NCI-H2196 (cell line): ENCODE data around the gene ALOX5AP.

Experiments used
- DNase-seq: peaks from one replicate; lab custom pipeline; 2025; ENCODE audit not compliant: unreplicated experiment; lab: John Stamatoyannopoulos, UW

ALOX5AP gene

DNA sequence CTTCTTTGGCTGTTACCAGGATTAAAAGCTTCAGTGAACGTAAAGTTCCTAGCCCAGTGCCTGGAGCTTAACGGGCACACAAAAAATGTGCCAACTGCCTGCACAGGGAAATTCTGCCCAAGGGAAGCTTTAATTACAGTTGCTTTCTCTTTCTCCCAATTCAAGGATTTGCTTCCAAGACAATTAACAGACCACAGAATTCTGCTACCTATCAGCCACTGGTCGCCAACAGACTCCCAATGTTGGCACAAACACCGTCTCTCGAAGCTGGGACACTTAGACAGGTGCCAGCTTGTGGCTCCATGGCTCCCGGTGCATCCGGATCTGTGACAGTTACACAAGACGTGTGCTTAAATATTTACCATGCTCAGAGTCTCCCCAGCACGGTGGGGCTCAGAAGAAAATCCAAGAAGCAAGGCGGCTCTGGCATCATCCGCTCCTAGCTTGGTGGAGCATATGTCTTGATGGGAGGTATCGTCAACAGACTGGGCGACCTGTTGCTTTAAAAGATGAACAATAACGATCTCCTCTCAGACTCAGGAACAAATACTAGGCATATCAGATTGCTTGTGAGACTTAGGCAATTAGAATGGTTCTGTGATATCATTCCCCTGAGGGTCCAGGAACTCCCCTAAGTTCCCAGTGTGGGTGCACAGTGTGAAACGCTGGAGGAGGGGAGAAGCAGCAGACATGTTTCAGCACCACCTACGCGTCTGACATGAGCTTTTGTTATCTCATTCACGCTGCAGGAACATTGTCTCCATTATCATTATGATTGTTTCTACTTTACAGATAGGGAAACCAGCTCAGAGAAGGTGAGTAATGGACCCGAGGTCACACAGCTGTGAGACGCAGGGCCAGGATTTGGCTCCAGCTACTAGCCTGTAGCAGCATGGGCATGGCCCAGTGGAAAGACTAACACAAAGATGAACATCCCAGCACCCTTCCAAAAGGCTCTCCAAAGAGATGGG lies 61.6 kb downstream of the ALOX5AP start:
- DNase-seq, result no peak

DNA sequence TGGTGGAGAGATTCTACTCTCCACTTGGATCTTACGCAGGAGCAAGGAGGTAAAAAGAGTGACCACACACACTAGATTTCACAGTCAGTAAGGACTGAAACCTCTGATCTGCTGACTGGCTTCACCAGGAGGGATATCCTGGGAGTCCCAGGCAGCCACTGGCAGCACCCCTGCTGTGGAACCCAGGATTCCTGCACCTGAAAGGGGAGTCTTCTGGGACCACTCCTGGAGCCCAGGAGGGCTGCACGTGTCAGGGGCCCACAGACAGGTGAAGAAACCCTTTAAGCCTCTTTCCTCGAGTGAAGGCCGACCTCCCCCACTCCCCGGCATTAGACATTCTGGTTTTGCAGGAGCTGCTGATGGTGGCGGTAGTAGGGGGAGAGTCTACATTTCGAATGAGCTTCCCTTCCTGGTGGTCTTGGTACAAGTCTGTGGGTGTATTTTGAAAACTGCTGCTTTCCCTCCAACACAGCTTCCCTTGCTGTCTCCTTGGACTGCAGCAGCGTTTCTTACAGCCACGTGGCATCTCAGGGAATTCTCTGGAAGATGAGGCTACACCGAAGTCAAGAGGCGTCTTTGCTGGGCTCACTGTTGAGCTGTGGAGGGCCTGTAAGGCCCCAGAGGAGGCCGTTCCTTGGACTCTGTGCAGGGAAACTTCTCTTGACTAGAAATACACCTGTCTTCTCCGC lies 62.6 kb downstream of the ALOX5AP start:
- no peak for DNase-seq

- no peak for DNase-seq
Measured at GRCh38 chr13:30798776-30799355, 63.5 kb downstream of the ALOX5AP start.

GRCh38 chr13:30799356-30799824 lies 64.0 kb downstream of the ALOX5AP start:
- DNase-seq, result no peak

- no peak for DNase-seq
Measured at GRCh38 chr13:30800107-30800506, 64.8 kb downstream of the ALOX5AP start.

GRCh38 chr13:30802501-30802900 lies 67.2 kb downstream of the ALOX5AP start:
- no peak for DNase-seq

DNA sequence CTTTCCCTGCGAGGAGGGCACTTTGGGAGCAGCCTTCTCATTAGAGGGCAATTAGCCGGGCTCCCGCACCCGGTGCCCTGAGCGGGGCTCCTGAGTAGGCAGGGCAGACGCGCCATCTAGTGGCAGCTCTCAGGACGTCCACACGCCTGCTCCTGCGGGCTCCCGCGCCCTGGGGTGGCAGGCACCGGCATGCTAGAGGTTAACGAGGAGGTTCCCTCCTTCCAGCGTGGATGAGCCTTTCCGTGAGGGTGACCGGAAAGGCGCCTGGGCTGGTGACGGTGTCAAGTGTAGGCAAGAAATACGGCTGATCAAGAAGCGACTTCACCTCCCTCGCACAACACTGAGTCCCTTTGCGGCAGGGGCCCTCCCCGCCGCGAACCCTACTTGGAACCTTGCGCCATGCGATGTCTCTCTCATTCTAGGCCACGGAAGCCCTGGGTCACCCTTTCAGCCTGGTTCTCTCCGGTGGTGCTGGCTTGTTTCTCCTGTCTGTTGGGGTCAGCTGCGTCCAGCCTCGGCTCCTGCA lies 67.7 kb downstream of the ALOX5AP start:
- DNase-seq, result peak; percentile 63

- DNase-seq, result no peak
Measured at GRCh38 chr13:30803749-30804148, 68.4 kb downstream of the ALOX5AP start.

DNA sequence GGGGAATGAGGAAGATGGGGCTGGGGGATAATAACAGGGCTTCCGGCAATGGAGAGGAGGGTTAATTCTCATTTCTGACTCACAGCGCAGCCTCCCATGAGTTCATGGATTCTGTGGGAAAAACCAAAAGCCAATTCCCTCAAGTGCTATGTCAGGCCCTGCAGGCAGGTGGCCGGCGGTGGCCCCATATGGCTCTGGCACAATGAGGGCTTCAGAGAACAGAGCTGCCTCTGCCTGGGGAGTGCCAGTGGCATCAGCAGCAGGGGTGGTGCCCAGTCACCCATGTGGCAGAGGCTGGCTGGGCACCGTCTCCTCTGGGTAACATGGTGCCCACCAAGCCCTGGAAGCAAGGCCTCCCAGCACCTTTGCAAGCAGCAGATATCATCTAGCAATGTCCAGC lies 69.1 kb downstream of the ALOX5AP start:
- DNase-seq, result no peak

- DNase-seq, result no peak
Measured at GRCh38 chr13:30805132-30805537, 69.8 kb downstream of the ALOX5AP start.

DNA sequence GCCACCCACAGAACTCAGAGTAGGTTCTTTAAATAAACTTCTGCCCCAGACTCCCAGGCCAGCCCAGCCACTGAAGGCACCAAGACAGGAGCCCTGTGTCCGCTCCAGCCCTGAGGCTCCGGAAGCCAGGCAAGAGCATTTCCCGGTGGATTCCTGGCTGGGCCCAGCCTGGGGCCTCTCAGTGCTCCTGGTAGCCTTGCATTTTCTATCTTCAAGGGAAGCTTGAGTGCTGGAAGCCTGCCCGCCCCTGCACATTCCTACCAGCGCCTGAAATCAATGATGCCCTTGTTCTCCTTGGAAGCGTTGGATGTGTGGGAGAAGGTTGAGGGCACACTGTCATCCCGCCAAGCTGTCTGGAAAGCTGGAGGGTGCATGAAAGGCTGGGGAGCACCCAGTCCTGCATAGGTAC lies 70.3 kb downstream of the ALOX5AP start:
- no peak for DNase-seq

DNA sequence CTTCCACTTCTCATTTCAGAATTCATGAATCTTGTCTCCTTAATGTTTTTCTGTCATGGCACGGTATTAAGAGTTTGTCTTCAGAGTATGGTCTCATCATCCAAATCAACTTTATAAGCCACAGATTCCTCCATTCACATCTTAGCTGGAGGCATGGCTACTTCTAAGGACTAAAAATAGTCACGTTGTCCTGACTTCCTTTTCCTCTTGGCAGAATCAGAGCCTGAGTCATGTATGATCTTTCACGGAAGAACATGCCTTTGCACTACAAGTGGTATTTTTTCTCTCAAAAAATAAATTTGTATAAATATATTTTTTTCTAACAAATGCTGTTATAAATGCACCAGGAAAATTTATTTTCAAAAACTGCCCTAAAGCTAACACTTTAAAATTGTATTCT lies 71.4 kb downstream of the ALOX5AP start:
- DNase-seq, result no peak

- DNase-seq, result no peak
Measured at GRCh38 chr13:30807392-30807791, 72.0 kb downstream of the ALOX5AP start.

DNA sequence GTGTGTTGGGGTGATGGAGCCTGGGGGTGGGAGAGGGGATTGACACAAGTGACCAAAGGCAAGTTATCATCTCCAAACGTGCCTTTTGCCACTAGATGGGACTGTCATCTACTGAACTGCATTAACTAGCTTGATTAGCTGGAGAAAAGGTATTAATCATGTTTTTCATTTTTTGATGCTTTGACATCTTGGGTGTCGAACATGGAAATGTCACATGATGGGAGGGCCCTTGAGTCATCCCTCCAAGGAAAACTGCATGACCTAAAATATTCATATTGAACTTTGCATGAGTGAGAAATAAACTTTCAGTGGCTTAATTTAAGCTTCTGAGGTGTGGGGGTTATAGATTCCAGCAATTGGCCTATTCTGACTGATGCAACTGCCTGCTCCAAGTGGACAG lies 73.3 kb downstream of the ALOX5AP start:
- no peak for DNase-seq

- DNase-seq, result no peak
Measured at GRCh38 chr13:30809787-30810186, 74.4 kb downstream of the ALOX5AP start.

DNA sequence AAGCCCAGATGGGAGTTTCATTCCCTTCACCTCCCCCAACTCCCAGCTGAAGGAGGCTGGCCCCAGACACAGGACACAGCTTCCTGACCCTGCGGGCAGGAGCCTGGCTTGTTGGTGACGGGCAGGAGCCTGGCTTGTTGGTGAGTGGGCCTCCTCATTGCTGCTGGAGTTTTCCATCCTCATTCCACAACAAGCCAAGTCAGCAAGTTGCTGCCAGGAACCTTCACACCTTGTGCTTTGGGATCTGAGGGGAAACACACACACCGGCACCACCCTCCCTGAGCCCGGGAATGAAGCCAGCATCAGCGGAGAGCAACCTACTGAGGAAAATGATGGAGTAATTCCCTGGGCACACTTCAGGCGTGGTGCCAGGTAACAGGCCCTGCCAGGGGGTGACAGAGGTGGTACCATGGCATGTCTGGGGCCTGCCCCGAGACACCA lies 74.9 kb downstream of the ALOX5AP start:
- DNase-seq, result no peak

DNA sequence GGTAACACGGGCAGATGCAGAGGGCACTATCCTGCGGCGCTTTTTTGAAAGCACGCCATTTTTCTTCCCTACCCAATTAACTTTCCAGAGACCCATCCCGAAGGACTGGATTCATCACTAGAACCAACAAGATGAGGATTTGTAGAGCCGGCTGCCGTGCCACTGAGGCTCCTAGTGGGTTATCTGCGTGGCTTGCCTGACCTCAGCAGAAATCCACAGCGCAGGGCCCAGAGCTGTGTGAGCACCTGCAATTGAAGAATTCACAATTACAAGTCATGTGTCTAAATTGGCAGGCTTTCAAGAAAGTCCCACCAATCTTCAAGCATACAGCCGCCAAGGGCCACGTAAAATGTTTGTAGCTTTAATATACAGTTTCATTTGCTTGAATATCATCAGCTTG lies 75.5 kb downstream of the ALOX5AP start:
- DNase-seq, result no peak
